Thoracic aorta (tissue), 2 donors: Measurements from ENCODE around the gene MRPS22. TPM values are rescaled to one million over a fixed set of nuclear protein-coding genes. Genes with fewer than 3 reads are reported as not detected.

Experiments
- ATAC-seq: fragments of 150-250 bp; one replicate; pipeline ENCODE4 v1.8.0; 2017; ENCODE audit warnings: low read depth; ENCODE audit not compliant: insufficient number of reproducible peaks, low FRiP score
- DNase-seq: peaks from one replicate; pipeline ENCODE4 v3.0.0-alpha.2; 2020; ENCODE audit warnings: low spot score
- H3K27ac ChIP-seq, 2 donors: fragments of 200-600 bp; sonication (generic); 1 replicate in 1 of 2; 2 replicates in 1 of 2; pipeline ENCODE4 v1.5.1; 2016; ENCODE audit warnings: mild to moderate bottlenecking in 2 of 2, moderate library complexity in 2 of 2
- H3K27me3 ChIP-seq: fragments of 200-600 bp; sonication (generic); replicated peaks from 2 replicates; pipeline ENCODE4 v1.6.0; 2016; ENCODE audit warnings: mild to moderate bottlenecking; ENCODE audit not compliant: insufficient read depth
- H3K36me3 ChIP-seq: fragments of 200-600 bp; sonication (generic); one replicate; pipeline ENCODE4 v1.5.1; 2016
- H3K4me1 ChIP-seq, 2 donors: fragments of 200-600 bp; sonication (generic); 1 replicate in 1 of 2; 2 replicates in 1 of 2; pipeline versions ENCODE4 v1.5.1 to v1.6.0; 2016; ENCODE audit warnings: low read depth in 2 of 2, mild to moderate bottlenecking in 1 of 2; ENCODE audit not compliant: control insufficient read depth in 1 of 2
- H3K4me3 ChIP-seq: fragments of 200-600 bp; sonication (generic); 2 replicates; pipeline ENCODE4 v1.5.1; 2016; ENCODE audit warnings: mild to moderate bottlenecking
- H3K9me3 ChIP-seq: fragments of 200-600 bp; sonication (generic); 2 replicates; pipeline ENCODE4 v1.5.1; 2016
- total RNA-seq, 2 donors: library from RNA; depleted of rRNA; stranded (reverse); fragments of >200 nt; gene quantifications; one replicate each; pipeline versions ENCODE4 v1.1.0 to v1.2.3, GENCODE V29; 2016
- TF ChIP-seq, protein P1 (sequence below): fragments of 200-600 bp; sonication (generic); IDR thresholded peaks from one replicate; pipeline ENCODE4 v1.5.1; 2019; ENCODE audit warnings: antibody characterized with exemption

Gene MRPS22
- total RNA-seq, 2 donors from 2014 or later = 21.3 to 32.2 TPM

DNA sequence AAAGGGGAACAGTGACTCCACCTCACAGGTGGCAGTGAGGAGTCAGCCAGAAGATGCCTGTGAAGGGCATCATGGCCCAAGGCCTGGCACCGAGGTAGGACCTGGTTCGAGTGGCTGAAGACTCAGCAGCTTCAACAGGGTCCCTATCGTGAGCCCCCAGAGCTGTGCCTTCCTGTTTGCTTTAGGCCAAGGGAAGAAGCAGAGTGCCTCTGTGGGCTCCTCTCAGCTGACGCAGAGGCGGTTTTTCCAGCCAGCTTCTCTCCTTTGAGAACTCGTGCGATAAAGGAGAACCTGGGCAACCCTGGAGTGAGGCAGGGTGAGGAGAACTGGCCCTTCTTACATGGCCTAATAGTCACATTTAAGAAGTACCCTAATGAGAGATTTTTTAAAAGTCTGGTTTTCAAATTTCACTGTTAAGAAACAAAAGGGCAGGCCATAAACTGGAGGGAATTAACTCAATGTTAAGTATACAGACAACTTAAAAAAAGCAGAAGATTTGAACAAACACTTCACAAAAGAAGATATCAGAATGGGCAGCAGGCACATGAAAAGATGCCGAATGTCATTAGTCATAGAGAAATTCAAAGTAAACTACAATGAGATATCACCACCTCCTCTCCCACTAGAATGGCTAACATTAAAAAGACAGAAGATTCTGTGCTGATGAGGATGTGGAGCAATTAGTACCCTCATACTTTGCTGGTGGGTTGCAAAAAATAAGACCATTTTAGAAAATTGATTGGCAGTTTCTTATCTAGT, 23.1 kb upstream of the MRPS22 start:
- ATAC-seq = no peak
- TF ChIP-seq, protein P1, sequence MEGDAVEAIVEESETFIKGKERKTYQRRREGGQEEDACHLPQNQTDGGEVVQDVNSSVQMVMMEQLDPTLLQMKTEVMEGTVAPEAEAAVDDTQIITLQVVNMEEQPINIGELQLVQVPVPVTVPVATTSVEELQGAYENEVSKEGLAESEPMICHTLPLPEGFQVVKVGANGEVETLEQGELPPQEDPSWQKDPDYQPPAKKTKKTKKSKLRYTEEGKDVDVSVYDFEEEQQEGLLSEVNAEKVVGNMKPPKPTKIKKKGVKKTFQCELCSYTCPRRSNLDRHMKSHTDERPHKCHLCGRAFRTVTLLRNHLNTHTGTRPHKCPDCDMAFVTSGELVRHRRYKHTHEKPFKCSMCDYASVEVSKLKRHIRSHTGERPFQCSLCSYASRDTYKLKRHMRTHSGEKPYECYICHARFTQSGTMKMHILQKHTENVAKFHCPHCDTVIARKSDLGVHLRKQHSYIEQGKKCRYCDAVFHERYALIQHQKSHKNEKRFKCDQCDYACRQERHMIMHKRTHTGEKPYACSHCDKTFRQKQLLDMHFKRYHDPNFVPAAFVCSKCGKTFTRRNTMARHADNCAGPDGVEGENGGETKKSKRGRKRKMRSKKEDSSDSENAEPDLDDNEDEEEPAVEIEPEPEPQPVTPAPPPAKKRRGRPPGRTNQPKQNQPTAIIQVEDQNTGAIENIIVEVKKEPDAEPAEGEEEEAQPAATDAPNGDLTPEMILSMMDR = no peak
- no peak overlapping the region for H3K27ac ChIP-seq
- no peaks in the 10 kb centered on the region for H3K9me3 ChIP-seq
- no peaks in the 10 kb centered on the region for H3K27me3 ChIP-seq
- H3K36me3 ChIP-seq = no peaks in the 10 kb centered on the region
- no peak for DNase-seq
- H3K4me1 ChIP-seq = no peaks in the 10 kb centered on the region
- no peak overlapping the region for H3K4me3 ChIP-seq

DNA sequence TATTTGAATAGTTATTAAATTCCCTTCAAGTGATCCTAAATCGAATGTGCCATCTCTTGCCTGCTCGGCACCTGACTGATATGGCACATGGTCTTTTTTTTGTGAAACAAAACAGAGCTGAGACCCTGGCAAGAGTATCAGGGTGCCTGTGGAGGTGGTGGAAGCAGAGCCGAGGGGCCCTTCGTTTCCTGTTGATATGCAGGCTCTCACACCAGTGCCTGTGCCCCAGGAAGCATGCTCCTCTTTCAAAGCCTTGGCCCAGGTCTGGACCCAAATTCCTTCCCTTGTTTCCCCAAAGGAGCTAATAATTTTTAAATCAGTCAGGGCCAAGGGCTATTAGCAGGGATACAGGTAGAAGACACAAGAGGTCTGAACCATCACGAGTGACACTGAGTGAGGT, 21.5 kb upstream of the MRPS22 start:
- no peaks in the 10 kb centered on the region for H3K9me3 ChIP-seq
- H3K36me3 ChIP-seq = no peaks in the 10 kb centered on the region
- H3K27ac ChIP-seq = no peak overlapping the region
- DNase-seq = no peak
- no peaks in the 10 kb centered on the region for H3K27me3 ChIP-seq
- no peaks in the 10 kb centered on the region for H3K4me1 ChIP-seq
- no peak for ATAC-seq
- H3K4me3 ChIP-seq = no peak overlapping the region
- TF ChIP-seq, protein P1 = no peak

DNA sequence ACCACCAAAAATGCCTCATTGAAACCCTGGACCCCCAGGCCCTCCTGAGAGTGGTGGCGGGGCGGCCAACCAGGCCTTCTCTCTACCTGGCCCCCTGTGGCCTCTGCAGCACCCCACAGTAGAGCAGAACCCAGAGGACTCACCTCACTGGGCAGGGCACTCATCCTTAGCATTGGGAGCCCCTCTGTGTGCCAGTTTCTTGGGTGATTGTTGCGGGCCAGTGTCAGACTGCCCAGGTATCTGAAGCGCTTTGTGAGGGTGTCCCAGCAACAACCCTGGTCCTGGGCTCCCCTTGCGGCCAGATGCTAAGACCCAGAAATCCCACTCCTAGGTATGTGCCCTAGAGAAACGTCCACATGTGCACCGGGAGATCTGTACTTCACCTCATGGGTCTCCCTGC, 20.7 kb upstream of the MRPS22 start:
- ATAC-seq = no peak
- TF ChIP-seq, protein P1 = no peak
- Histone ChIP-seq H3K4me1 (no peaks in the 10 kb centered on the region), H3K4me3 (no peak overlapping the region), H3K36me3 (no peaks in the 10 kb centered on the region), H3K27ac (no peak overlapping the region), H3K9me3 (no peaks in the 10 kb centered on the region), H3K27me3 (no peaks in the 10 kb centered on the region)
- no peak for DNase-seq

DNA sequence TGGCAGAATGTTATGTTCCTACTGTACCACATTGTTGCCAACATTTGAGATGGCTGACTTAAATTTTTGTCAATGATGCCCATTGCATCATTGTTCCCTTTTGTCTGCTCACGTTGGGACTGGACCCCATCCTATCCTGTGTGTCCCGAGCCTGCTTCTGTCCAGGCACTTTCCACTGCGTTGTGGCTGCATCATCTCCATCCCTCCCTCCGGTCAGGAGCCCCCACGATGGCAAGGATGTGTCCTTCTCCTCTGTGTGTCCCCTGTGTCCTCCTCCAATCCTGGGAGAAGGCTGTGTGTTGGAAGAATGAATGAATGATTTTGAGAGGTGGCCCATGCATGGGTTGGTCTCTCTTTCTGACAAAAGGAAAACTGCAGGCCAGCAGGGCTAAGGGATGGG, 19.4 kb upstream of the MRPS22 start:
- Histone ChIP-seq H3K36me3 (no peaks in the 10 kb centered on the region), H3K9me3 (no peaks in the 10 kb centered on the region), H3K27ac (no peak overlapping the region), H3K4me3 (no peak overlapping the region), H3K27me3 (no peaks in the 10 kb centered on the region), H3K4me1 (peaks cover 0 to 4% of the 10 kb centered on the region in 2 donors)
- DNase-seq (no peak), ATAC-seq (no peak)
- TF ChIP-seq, protein P1 = no peak

DNA sequence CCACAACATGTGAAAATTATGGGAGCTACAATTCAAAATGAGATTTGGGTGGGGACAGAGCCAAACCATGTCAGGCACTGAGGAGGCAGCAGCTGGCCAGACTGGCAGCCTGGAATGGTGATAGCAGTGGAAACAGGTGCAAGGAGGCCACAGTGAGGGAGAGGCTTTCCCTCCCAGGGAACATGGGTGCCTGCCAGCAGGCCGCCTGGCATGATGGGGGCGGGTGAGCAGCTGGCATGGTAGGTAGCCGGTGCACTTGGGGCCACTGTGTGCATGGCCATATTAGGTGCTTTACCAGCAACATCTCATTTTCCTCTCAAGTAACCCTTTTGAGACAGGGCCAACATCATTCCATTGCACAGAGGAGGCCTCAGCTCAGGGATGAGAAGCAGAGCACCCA, 18.3 kb upstream of the MRPS22 start:
- TF ChIP-seq, protein P1 = no peak
- no peak overlapping the region for H3K27ac ChIP-seq
- H3K27me3 ChIP-seq = no peaks in the 10 kb centered on the region
- no peak for ATAC-seq
- H3K4me3 ChIP-seq = no peak overlapping the region
- DNase-seq = no peak
- no peaks in the 10 kb centered on the region for H3K9me3 ChIP-seq
- H3K36me3 ChIP-seq = no peaks in the 10 kb centered on the region
- H3K4me1 ChIP-seq = peaks cover 0 to 4% of the 10 kb centered on the region in 2 donors
